ENCODE data around the gene ARHGEF9.

GRCh38 chrX:63739885-63740284 is 45.1 kb downstream of the ARHGEF9 start:
- no peak for TF ChIP-seq CTCF (IDR thresholded peaks at IDR 0.05; ENCODE audit: insufficient read depth, low read depth, low read length)
- TF ChIP-seq EZH2 (IDR thresholded peaks at IDR 0.05; ENCODE audit: insufficient read depth, low read length), result no peak
